NB4 (cell line): ENCODE measurements around the gene DLG2.

Experiments used
- MAX ChIP-seq: IDR thresholded peaks from 2 replicates; pipeline ENCODE4 v1.6.1; 2011; ENCODE audit warnings: low read depth, low read length
- POLR2A ChIP-seq: IDR thresholded peaks from 2 replicates; pipeline ENCODE4 v1.6.1; 2011; ENCODE audit warnings: mild to moderate bottlenecking; ENCODE audit not compliant: insufficient read length; ENCODE audit errors: extremely low read depth
- TF ChIP-seq, protein P1 (sequence below): IDR thresholded peaks from one replicate; pipeline ENCODE4 v1.5.1; 2012; ENCODE audit warnings: low read depth, low read length

- TF ChIP-seq, protein P1, sequence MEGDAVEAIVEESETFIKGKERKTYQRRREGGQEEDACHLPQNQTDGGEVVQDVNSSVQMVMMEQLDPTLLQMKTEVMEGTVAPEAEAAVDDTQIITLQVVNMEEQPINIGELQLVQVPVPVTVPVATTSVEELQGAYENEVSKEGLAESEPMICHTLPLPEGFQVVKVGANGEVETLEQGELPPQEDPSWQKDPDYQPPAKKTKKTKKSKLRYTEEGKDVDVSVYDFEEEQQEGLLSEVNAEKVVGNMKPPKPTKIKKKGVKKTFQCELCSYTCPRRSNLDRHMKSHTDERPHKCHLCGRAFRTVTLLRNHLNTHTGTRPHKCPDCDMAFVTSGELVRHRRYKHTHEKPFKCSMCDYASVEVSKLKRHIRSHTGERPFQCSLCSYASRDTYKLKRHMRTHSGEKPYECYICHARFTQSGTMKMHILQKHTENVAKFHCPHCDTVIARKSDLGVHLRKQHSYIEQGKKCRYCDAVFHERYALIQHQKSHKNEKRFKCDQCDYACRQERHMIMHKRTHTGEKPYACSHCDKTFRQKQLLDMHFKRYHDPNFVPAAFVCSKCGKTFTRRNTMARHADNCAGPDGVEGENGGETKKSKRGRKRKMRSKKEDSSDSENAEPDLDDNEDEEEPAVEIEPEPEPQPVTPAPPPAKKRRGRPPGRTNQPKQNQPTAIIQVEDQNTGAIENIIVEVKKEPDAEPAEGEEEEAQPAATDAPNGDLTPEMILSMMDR: no peak
- no peak for TF ChIP-seq POLR2A
- TF ChIP-seq MAX: no peak
Observed at GRCh38 chr11:83661491-83662350, 1965.4 kb downstream of the DLG2 start.
